ENCODE results near the gene METTL4. TPM values are rescaled to one million over a fixed set of nuclear protein-coding genes. Genes with fewer than 3 reads are reported as not detected.

METTL4 gene
- total and polyA plus RNA-seq, 9 of the 15 experiments (the other 6 are each of a cell fraction or from before 2014, with no cell fraction given), result 7.9 to 32.8 (median 22.1) TPM

GRCh38 chr18:2571200-2572170, at the start of gene METTL4, which contains the start of gene NDC80 (continued):
- TF ChIP-seq TSHZ1 (CRISPR knock-in tag; IDR thresholded peaks at IDR 0.05) (no peak), NBN (IDR thresholded peaks at IDR 0.05; ENCODE audit: low read depth) (peak; percentile 97; the same call in 1 of the 2 replicates), CREB1 (IDR thresholded peaks at IDR 0.05) (peak; percentile 100), CREB1 (CRISPR knock-in tag; IDR thresholded peaks at IDR 0.05) (peak; percentile 100), MAZ (CRISPR knock-in tag; conservative IDR thresholded peaks at IDR 0.05 in 1 of 2, IDR thresholded peaks at IDR 0.05 in 1 of 2) (peak; percentile 49 to 67; a peak in 2 of 4 replicates), FOXJ3 (CRISPR knock-in tag; IDR thresholded peaks at IDR 0.05) (no peak), NFATC3 (IDR thresholded peaks at IDR 0.05) (no peak), CHAMP1 (IDR thresholded peaks at IDR 0.05) (peak; percentile 93), LEF1 (IDR thresholded peaks at IDR 0.05) (peak; percentile 26; the same call in 1 of the 2 replicates), REST (IDR thresholded peaks at IDR 0.05; ENCODE audit: borderline replicate concordance) (no peak), REST (CRISPR knock-in tag; IDR thresholded peaks at IDR 0.05; ENCODE audit: low read depth) (peak; percentile 36; the same call in 1 of the 2 replicates)

All from K562 (cell line).